Activated T-helper 2 cell treated with anti-CD3 and anti-CD28 coated beads, Interferon-gamma antibody, Interleukin-2, Interleukin-4, amounts not matched to agents 10 μg/mL and 5 μg/mL and 100 μg/mL, durations not matched to agents 14 hours and 24 hours and 36 hours (primary cell): ENCODE results near the gene ANTKMT. TPM values are rescaled to one million over a fixed set of nuclear protein-coding genes. Genes with fewer than 3 reads are reported as not detected.

Source experiments
- DNase-seq: peaks from one replicate; pipeline ENCODE4 v3.0.0; 2021; ENCODE audit warnings: low spot score
- H3K27ac Mint-ChIP-seq: one replicate; pipeline ENCODE4 v1.8.0; 2021; ENCODE audit warnings: mixed read lengths
- H3K27me3 Mint-ChIP-seq: one replicate; pipeline ENCODE4 v1.8.0; 2021; ENCODE audit warnings: low read depth, mixed read lengths
- H3K36me3 Mint-ChIP-seq: one replicate; pipeline ENCODE4 v1.8.0; 2021; ENCODE audit warnings: low read depth, mixed read lengths
- H3K4me1 Mint-ChIP-seq: one replicate; pipeline ENCODE4 v1.8.0; 2021; ENCODE audit warnings: low read depth, mixed read lengths
- H3K4me3 Mint-ChIP-seq: one replicate; pipeline ENCODE4 v1.8.0; 2021; ENCODE audit warnings: low read depth, mild to moderate bottlenecking, moderate library complexity, mixed read lengths
- H3K9me3 Mint-ChIP-seq: one replicate; pipeline ENCODE4 v1.8.0; 2021; ENCODE audit warnings: mixed read lengths
- intact Hi-C: fragments of 100-400 bp; cut with micrococcal nuclease; formaldehyde crosslinking; loops from one replicate; pipeline ENCODE4 v1.15.1; 2023
- total RNA-seq: library from RNA; stranded (reverse); gene quantifications from 2 replicates; pipeline ENCODE4 v1.2.3, GENCODE V29; 2022

ANTKMT gene
- total RNA-seq, 1 donor from 2014 or later: 54.4 TPM

- Mint-ChIP-seq H3K27ac (no peak overlapping the region), H3K4me3 (peak overlapping the region; percentile 65)
Observed at GRCh38 chr16:716768-717325, 4.1 kb upstream of the ANTKMT start.

GRCh38 chr16:717450-718245 is 3.3 kb upstream of the ANTKMT start:
- H3K27me3 Mint-ChIP-seq: peaks cover 6% of the 10 kb centered on the region
- no peaks in the 10 kb centered on the region for H3K36me3 Mint-ChIP-seq
- H3K9me3 Mint-ChIP-seq: no peaks in the 10 kb centered on the region
- no peak overlapping the region for H3K4me3 Mint-ChIP-seq
- peaks cover 12% of the 10 kb centered on the region for H3K4me1 Mint-ChIP-seq
- DNase-seq: no peak
- intact Hi-C loops: no loop called here
- no peak overlapping the region for H3K27ac Mint-ChIP-seq

More at GRCh38 chr16:716768-717325, 4.1 kb upstream of the ANTKMT start:
- Mint-ChIP-seq H3K9me3 (no peaks in the 10 kb centered on the region), H3K27me3 (peaks cover 8% of the 10 kb centered on the region), H3K4me1 (peaks cover 12% of the 10 kb centered on the region), H3K36me3 (no peaks in the 10 kb centered on the region)
- intact Hi-C loops: no loop called here
- no peak for DNase-seq

GRCh38 chr16:718389-718788 is 2.6 kb upstream of the ANTKMT start:
- no peak overlapping the region for H3K4me3 Mint-ChIP-seq
- no peaks in the 10 kb centered on the region for H3K36me3 Mint-ChIP-seq

GRCh38 chr16:718922-719321 is 2.0 kb upstream of the ANTKMT start:
- no peak for DNase-seq
- H3K27me3 Mint-ChIP-seq: peaks cover 4% of the 10 kb centered on the region
- no peaks in the 10 kb centered on the region for H3K9me3 Mint-ChIP-seq
- H3K4me3 Mint-ChIP-seq: peak overlapping the region; percentile 71
- intact Hi-C loops: no loop called here
- no peak overlapping the region for H3K27ac Mint-ChIP-seq
- H3K36me3 Mint-ChIP-seq: no peaks in the 10 kb centered on the region
- peaks cover 10% of the 10 kb centered on the region for H3K4me1 Mint-ChIP-seq

More at GRCh38 chr16:718389-718788, 2.6 kb upstream of the ANTKMT start:
- H3K9me3 Mint-ChIP-seq: no peaks in the 10 kb centered on the region
- H3K27ac Mint-ChIP-seq: no peak overlapping the region
- DNase-seq: no peak
- intact Hi-C loops: no loop called here
- H3K4me1 Mint-ChIP-seq: peaks cover 10% of the 10 kb centered on the region
- peaks cover 4% of the 10 kb centered on the region for H3K27me3 Mint-ChIP-seq

GRCh38 chr16:719815-720446 is 1.0 kb upstream of the ANTKMT start:
- DNase-seq: no peak
- Mint-ChIP-seq H3K4me1 (peaks cover 10% of the 10 kb centered on the region), H3K9me3 (no peaks in the 10 kb centered on the region), H3K27me3 (peaks cover 4% of the 10 kb centered on the region), H3K36me3 (no peaks in the 10 kb centered on the region), H3K4me3 (peak overlapping the region; percentile 71), H3K27ac (peak overlapping the region; percentile 19)
- intact Hi-C loops: loop anchor here (1.0 kb wide), 1 partner anchor 21 kb away; no protein-coding TSS in a partner anchor

GRCh38 chr16:720447-720989 is 428 bp upstream of the ANTKMT start:
- H3K9me3 Mint-ChIP-seq: no peaks in the 10 kb centered on the region
- DNase-seq: peak; percentile 33
- peak overlapping the region; percentile 19 for H3K27ac Mint-ChIP-seq
- peak overlapping the region; percentile 71 for H3K4me3 Mint-ChIP-seq
- no peaks in the 10 kb centered on the region for H3K36me3 Mint-ChIP-seq
- H3K27me3 Mint-ChIP-seq: peaks cover 4% of the 10 kb centered on the region
- intact Hi-C loops: loop anchor here (1.0 kb wide), 1 partner anchor 21 kb away; no protein-coding TSS in a partner anchor
- peaks cover 10% of the 10 kb centered on the region for H3K4me1 Mint-ChIP-seq

- Mint-ChIP-seq H3K9me3 (no peaks in the 10 kb centered on the region), H3K4me1 (peaks cover 8% of the 10 kb centered on the region), H3K27ac (no peak overlapping the region), H3K36me3 (no peaks in the 10 kb centered on the region), H3K27me3 (no peaks in the 10 kb centered on the region), H3K4me3 (peak overlapping the region; percentile 62)
- DNase-seq: no peak
- intact Hi-C loops: no loop called here
Observed at GRCh38 chr16:721765-722540, 1.0 kb downstream of the ANTKMT start.

- H3K4me3 Mint-ChIP-seq: peak overlapping the region; percentile 45
- no peaks in the 10 kb centered on the region for H3K27me3 Mint-ChIP-seq
- no peak for DNase-seq
- no peaks in the 10 kb centered on the region for H3K36me3 Mint-ChIP-seq
- intact Hi-C loops: no loop called here
- no peak overlapping the region for H3K27ac Mint-ChIP-seq
- peaks cover 8% of the 10 kb centered on the region for H3K4me1 Mint-ChIP-seq
- H3K9me3 Mint-ChIP-seq: no peaks in the 10 kb centered on the region
Observed at GRCh38 chr16:722835-723633, 2.1 kb downstream of the ANTKMT start.

GRCh38 chr16:723695-724094 is 2.7 kb downstream of the ANTKMT start:
- Mint-ChIP-seq H3K9me3 (no peaks in the 10 kb centered on the region), H3K36me3 (no peaks in the 10 kb centered on the region), H3K27me3 (no peaks in the 10 kb centered on the region), H3K27ac (no peak overlapping the region), H3K4me1 (peaks cover 8% of the 10 kb centered on the region), H3K4me3 (no peak overlapping the region)
- intact Hi-C loops: no loop called here
- DNase-seq: no peak

- intact Hi-C loops: no loop called here
- no peaks in the 10 kb centered on the region for H3K9me3 Mint-ChIP-seq
- no peak for DNase-seq
- no peaks in the 10 kb centered on the region for H3K36me3 Mint-ChIP-seq
- no peak overlapping the region for H3K27ac Mint-ChIP-seq
- H3K4me1 Mint-ChIP-seq: peaks cover 5% of the 10 kb centered on the region
- H3K27me3 Mint-ChIP-seq: no peaks in the 10 kb centered on the region
- no peak overlapping the region for H3K4me3 Mint-ChIP-seq
Observed at GRCh38 chr16:724188-725040, 3.5 kb downstream of the ANTKMT start.

- intact Hi-C loops: no loop called here
- H3K36me3 Mint-ChIP-seq: no peaks in the 10 kb centered on the region
- DNase-seq: no peak
- H3K4me3 Mint-ChIP-seq: no peak overlapping the region
- H3K9me3 Mint-ChIP-seq: no peaks in the 10 kb centered on the region
- H3K27me3 Mint-ChIP-seq: no peaks in the 10 kb centered on the region
- H3K27ac Mint-ChIP-seq: no peak overlapping the region
- peaks cover 4% of the 10 kb centered on the region for H3K4me1 Mint-ChIP-seq
Observed at GRCh38 chr16:725041-725376, 4.1 kb downstream of the ANTKMT start.
